Right atrium auricular region (tissue), 2 donors: ENCODE results near the gene DDX4. TPM values are rescaled to one million over a fixed set of nuclear protein-coding genes. Genes with fewer than 3 reads are reported as not detected.

Source experiments
- DNase-seq: peaks from one replicate; pipeline ENCODE4 v3.0.0-alpha.2; 2019; ENCODE audit warnings: low spot score
- H3K27ac ChIP-seq, 2 donors: fragments of 200-600 bp; sonication (generic); 1 replicate in 1 of 2; 2 replicates in 1 of 2; pipeline ENCODE4 v1.5.1; 2016 to 2019
- H3K27me3 ChIP-seq, 2 donors: fragments of 200-600 bp; sonication (generic); one replicate each; pipeline versions ENCODE4 v1.5.1 to v1.6.0; 2017 to 2019
- H3K36me3 ChIP-seq: fragments of 200-600 bp; sonication (generic); one replicate; pipeline ENCODE4 v1.5.1; 2016
- H3K4me1 ChIP-seq, 2 donors: fragments of 200-600 bp; sonication (generic); one replicate each; pipeline versions ENCODE4 v1.5.1 to v1.6.0; 2017 to 2019
- H3K4me3 ChIP-seq, 2 donors: fragments of 200-600 bp; sonication (generic); 1 replicate in 1 of 2; 2 replicates in 1 of 2; pipeline ENCODE4 v1.5.1; 2017 to 2019; ENCODE audit warnings: mild to moderate bottlenecking in 1 of 2, moderate library complexity in 1 of 2
- H3K9me3 ChIP-seq, 2 donors: fragments of 200-600 bp; sonication (generic); one replicate each; pipeline ENCODE4 v1.5.1; 2019
- total RNA-seq, 2 donors: library from RNA; depleted of rRNA; stranded (reverse); fragments of >200 nt; gene quantifications; one replicate each; pipeline ENCODE4 v1.1.0, GENCODE V29; 2016
- TF ChIP-seq, protein P1 (sequence below), 2 donors: fragments of 200-600 bp; sonication (generic); IDR thresholded peaks; one replicate each; pipeline ENCODE4 v1.5.1; 2019; ENCODE audit warnings: antibody characterized with exemption in 2 of 2

DDX4 gene
- total RNA-seq, 2 donors from 2014 or later, result not detected

DNA sequence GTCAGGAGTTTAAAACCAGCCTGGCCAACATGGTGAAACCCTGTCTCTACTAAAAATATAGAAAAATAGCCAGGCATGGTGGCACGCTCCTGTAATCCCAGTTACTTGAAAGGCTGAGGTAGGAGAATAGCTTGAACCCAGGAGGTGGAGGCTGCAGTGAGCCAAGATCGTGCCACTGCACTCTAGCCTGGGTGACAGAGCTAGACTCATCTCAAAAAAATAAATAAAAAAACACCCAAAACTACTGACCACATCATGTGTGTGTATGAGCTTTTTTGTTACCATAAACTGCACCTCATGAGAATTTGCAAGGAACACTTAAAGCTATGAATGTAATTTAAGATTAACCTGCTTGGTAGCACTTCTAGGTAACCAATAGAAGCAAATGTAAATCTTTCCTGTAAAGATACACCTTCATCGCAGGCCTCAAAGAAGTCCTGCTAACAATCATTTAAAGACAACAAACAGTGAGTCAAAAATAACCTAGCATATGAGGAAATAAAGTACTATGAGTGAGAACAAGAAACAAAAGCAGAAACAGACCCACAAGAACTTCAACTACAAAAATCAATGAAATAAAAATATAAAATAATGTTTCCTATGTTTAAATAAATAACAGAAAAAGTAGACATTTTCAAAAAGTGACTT lies 38.7 kb upstream of the DDX4 start:
- Histone ChIP-seq H3K27me3 (no peaks in the 10 kb centered on the region), H3K9me3 (no peaks in the 10 kb centered on the region), H3K4me3 (no peak overlapping the region), H3K27ac (no peak overlapping the region), H3K36me3 (no peaks in the 10 kb centered on the region), H3K4me1 (no peaks in the 10 kb centered on the region)
- no peak for DNase-seq
- TF ChIP-seq, protein P1, sequence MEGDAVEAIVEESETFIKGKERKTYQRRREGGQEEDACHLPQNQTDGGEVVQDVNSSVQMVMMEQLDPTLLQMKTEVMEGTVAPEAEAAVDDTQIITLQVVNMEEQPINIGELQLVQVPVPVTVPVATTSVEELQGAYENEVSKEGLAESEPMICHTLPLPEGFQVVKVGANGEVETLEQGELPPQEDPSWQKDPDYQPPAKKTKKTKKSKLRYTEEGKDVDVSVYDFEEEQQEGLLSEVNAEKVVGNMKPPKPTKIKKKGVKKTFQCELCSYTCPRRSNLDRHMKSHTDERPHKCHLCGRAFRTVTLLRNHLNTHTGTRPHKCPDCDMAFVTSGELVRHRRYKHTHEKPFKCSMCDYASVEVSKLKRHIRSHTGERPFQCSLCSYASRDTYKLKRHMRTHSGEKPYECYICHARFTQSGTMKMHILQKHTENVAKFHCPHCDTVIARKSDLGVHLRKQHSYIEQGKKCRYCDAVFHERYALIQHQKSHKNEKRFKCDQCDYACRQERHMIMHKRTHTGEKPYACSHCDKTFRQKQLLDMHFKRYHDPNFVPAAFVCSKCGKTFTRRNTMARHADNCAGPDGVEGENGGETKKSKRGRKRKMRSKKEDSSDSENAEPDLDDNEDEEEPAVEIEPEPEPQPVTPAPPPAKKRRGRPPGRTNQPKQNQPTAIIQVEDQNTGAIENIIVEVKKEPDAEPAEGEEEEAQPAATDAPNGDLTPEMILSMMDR (IDR thresholded peaks at IDR 0.05), result no peak

DNA sequence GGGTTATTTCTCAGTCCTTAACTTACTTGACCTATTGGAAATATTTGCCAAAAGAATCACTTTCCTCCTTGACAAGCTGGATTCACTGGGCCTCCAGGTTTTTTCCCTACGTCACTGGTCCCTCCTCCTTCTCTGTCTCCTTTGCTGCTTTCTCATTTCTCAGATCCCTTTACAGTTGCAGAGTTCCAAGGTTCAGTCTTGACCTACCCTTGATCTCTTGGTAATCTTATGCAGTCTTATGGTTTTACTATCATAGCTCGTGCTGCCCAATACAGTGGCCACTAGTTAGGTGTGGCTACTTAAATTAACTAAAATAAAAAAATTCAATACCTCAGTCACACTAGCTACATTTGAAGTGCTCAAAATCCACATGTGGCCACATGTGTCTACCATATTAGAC lies 37.1 kb upstream of the DDX4 start:
- TF ChIP-seq, protein P1 (IDR thresholded peaks at IDR 0.05), result no peak
- Histone ChIP-seq H3K4me3 (no peak overlapping the region), H3K27ac (no peak overlapping the region), H3K36me3 (no peaks in the 10 kb centered on the region), H3K9me3 (no peaks in the 10 kb centered on the region), H3K27me3 (no peaks in the 10 kb centered on the region), H3K4me1 (no peaks in the 10 kb centered on the region)
- no peak for DNase-seq

DNA sequence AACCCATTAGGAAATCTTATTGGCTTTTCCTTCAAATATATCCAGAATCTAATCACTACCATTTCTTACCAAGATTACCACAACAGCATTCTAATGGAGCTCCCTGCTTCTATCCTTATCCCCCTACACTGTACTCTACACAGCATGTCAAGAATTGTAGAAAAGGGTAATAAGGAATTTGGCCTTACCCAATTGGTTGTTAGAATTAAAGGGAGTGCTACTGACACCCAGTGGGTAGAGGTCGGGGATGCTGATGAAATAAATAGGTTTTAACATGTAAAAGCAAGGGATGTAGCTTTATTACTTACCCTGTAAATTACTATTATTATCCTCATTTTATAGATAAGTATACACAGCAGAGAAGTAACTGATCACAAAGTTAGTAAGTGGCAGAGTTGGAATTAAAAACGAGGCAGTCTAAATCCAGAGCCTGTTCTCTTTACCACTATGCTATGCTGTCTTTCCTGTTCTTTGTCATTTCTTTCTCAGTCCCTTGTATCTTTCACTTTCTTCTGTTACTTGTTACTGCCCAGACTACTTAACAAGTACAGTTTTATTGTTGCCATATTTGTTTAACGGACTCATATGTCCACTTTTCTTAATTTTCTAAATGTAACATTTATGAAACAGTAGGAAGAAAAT lies 36.3 kb upstream of the DDX4 start:
- Histone ChIP-seq H3K4me1 (no peaks in the 10 kb centered on the region), H3K9me3 (no peaks in the 10 kb centered on the region), H3K36me3 (no peaks in the 10 kb centered on the region), H3K27ac (no peak overlapping the region), H3K27me3 (no peaks in the 10 kb centered on the region), H3K4me3 (no peak overlapping the region)
- TF ChIP-seq, protein P1 (IDR thresholded peaks at IDR 0.05), result no peak
- DNase-seq, result no peak

DNA sequence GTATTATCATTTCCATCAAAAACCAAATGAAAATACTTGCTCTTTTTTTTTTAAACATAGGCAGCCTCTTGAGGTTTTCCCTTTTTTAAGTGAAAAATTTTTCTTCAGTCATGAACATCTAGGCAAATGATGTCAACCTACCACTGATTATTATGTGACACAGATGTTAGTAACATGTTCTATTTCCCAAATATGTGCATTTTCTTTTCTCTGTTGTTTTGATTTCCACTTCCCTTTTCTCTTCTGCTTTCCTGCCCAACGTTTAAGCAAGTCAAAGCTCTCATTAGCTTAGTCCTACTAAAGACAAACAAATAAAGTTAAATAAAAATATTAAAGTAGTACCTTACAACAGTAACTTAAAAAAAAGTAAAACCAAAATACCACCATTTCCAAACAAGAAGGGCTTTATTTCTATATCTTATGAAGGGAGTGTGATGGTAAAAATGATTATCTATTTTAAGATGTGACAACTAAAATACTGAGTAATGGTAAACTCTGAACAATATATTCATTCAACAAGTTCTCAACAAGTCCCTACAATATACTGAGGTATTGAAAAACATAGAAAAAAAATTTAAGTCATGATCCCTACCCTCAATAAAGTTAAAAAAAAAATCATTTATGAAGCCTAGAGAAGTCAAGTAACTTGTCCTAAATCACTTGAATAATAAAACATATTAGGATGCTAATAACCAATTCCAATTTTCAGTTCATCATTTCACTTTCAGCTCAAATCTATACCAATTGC lies 35.1 kb upstream of the DDX4 start:
- H3K27me3 ChIP-seq, result no peaks in the 10 kb centered on the region
- DNase-seq, result no peak
- no peaks in the 10 kb centered on the region for H3K4me1 ChIP-seq
- no peaks in the 10 kb centered on the region for H3K36me3 ChIP-seq
- H3K27ac ChIP-seq, result no peak overlapping the region
- H3K9me3 ChIP-seq, result no peaks in the 10 kb centered on the region
- TF ChIP-seq, protein P1 (IDR thresholded peaks at IDR 0.05), result no peak
- no peak overlapping the region for H3K4me3 ChIP-seq

DNA sequence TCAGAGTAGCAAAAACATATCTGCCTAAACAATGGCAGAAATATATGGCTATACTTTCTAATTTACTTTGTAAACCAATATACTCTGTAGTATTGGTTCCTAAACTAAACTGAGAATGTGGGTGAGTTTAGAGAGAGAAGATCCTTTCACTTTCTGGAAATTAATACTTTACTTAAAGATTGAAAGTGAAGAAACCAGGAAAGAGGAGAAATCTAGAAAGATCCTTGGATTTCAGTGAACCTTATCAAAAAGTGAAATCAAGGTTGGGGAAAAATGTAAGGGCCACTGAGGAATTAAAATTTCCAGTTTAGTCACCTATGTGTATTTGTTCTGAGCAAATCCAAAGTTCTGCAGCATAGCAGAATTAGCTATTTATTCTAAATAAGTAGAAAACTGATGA lies 31.6 kb upstream of the DDX4 start:
- no peak overlapping the region for H3K27ac ChIP-seq
- DNase-seq, result no peak
- H3K4me1 ChIP-seq, result peaks cover 0 to 2% of the 10 kb centered on the region in 2 donors
- H3K36me3 ChIP-seq, result no peaks in the 10 kb centered on the region
- H3K27me3 ChIP-seq, result no peaks in the 10 kb centered on the region
- TF ChIP-seq, protein P1 (IDR thresholded peaks at IDR 0.05), result no peak
- no peak overlapping the region for H3K4me3 ChIP-seq
- H3K9me3 ChIP-seq, result no peaks in the 10 kb centered on the region
